Keratinocyte (primary cell): Measurements from ENCODE around the gene OR10R2. TPM values are rescaled to one million over a fixed set of nuclear protein-coding genes. Genes with fewer than 3 reads are reported as not detected.

ENCODE experiments used
- DNase-seq: peaks from one replicate; pipeline ENCODE4 v3.0.0-alpha.2; 2011; ENCODE audit warnings: low read depth, missing footprints, low spot score
- FAIRE-seq: peaks from 2 replicates; lab custom pipeline; 2011; peaks lifted over from hg19 to GRCh38; lab: Jason Lieb, UNC
- H2AFZ ChIP-seq: 2 replicates; pipeline ENCODE4 v1.6.0; 2012; ENCODE audit warnings: low read length, control low read depth, inconsistent platforms; ENCODE audit not compliant: control insufficient read depth
- H3K27ac ChIP-seq: 2 replicates; pipeline ENCODE4 v1.5.1; 2011; ENCODE audit warnings: low read length; ENCODE audit not compliant: control insufficient read depth, insufficient read depth
- H3K27me3 ChIP-seq: 3 replicates; pipeline ENCODE4 v1.6.0; 2011; ENCODE audit warnings: low read length; ENCODE audit not compliant: control insufficient read depth, insufficient read depth; ENCODE audit errors: extremely low read depth
- H3K36me3 ChIP-seq, 2 experiments: 2 replicates in 1 of 2; 3 replicates in 1 of 2; pipeline ENCODE4 v1.5.1; 2011; ENCODE audit warnings: low read length in 2 of 2, mild to moderate bottlenecking in 1 of 2; ENCODE audit not compliant: control insufficient read depth in 2 of 2, insufficient read depth in 2 of 2; ENCODE audit errors: extremely low read depth in 1 of 2
- H3K4me1 ChIP-seq: 3 replicates; pipeline ENCODE4 v1.5.1; 2011; ENCODE audit warnings: low read length; ENCODE audit not compliant: control insufficient read depth, insufficient read depth; ENCODE audit errors: extremely low read depth
- H3K4me2 ChIP-seq: 3 replicates; pipeline ENCODE4 v1.6.0; 2011; ENCODE audit warnings: low read depth, low read length; ENCODE audit not compliant: control insufficient read depth, insufficient read depth; ENCODE audit errors: extremely low read depth
- H3K4me3 ChIP-seq, 3 experiments: fragments of 200-600 bp in 1 of 3; sonication (generic) in 1 of 3; 2 replicates in 2 of 3; 3 replicates in 1 of 3; pipeline ENCODE4 v1.5.1; 2011 to 2016; ENCODE audit warnings: low read length in 3 of 3, mild to moderate bottlenecking in 3 of 3, control low read depth in 2 of 3, inconsistent platforms in 1 of 3, low read depth in 1 of 3, mixed read lengths in 1 of 3, mixed run types in 1 of 3, moderate library complexity in 1 of 3; ENCODE audit not compliant: control insufficient read depth in 2 of 3, insufficient read depth in 2 of 3; ENCODE audit errors: extremely low read depth in 1 of 3
- H3K79me2 ChIP-seq: 2 replicates; pipeline ENCODE4 v1.6.0; 2012; ENCODE audit warnings: low read length; ENCODE audit not compliant: control insufficient read depth, insufficient read depth
- H3K9ac ChIP-seq: 3 replicates; pipeline ENCODE4 v1.6.0; 2011; ENCODE audit warnings: low read length; ENCODE audit not compliant: control insufficient read depth, insufficient read depth; ENCODE audit errors: extremely low read depth
- H3K9me1 ChIP-seq: 3 replicates; pipeline ENCODE4 v1.6.0; 2011; ENCODE audit warnings: low read length; ENCODE audit not compliant: control insufficient read depth, insufficient read depth; ENCODE audit errors: extremely low read depth
- H3K9me3 ChIP-seq: 2 replicates; pipeline ENCODE4 v1.5.1; 2012; ENCODE audit warnings: low read depth, low read length; ENCODE audit not compliant: control insufficient read depth
- H4K20me1 ChIP-seq: 3 replicates; pipeline ENCODE4 v1.6.0; 2011; ENCODE audit warnings: low read length; ENCODE audit not compliant: control insufficient read depth, insufficient read depth; ENCODE audit errors: extremely low read depth
- EZH2 ChIP-seq: IDR thresholded peaks from one replicate; pipeline ENCODE4 v1.6.1; 2012; ENCODE audit warnings: inconsistent platforms, mild to moderate bottlenecking, low read length, moderate library complexity
- dilution Hi-C: fragments of 300-500 bp; cut with MboI; formaldehyde crosslinking; loops from one replicate; pipeline ENCODE4 v1.7.0; 2020; ENCODE audit warnings: low sequenced_read_pairs; ENCODE audit not compliant: extremely low pct_ligation_motif_present
- polyA plus RNA-seq, 5 experiments: library from polyadenylated mRNA; depleted of rRNA in 3 of 5; stranded (reverse) in 3 of 5; stranded (forward) in 1 of 5; unstranded in 1 of 5; fragments of >200 nt; gene quantifications; 1 replicate in 1 of 5; 2 replicates in 3 of 5; 3 replicates in 1 of 5; pipeline versions ENCODE4 v1.2.1 to v1.2.3, GENCODE V29; 2011 to 2012; ENCODE audit warnings: missing spikeins in 2 of 5, low read depth in 1 of 5, low replicate concordance in 1 of 5
- TF ChIP-seq, protein P1 (sequence below), 3 experiments: IDR thresholded peaks in 1 of 3; conservative IDR thresholded peaks in 1 of 3; optimal IDR thresholded peaks in 1 of 3; 2 replicates in 2 of 3; 3 replicates in 1 of 3; pipeline versions ENCODE3 to v1.5.1; 2011; ENCODE audit warnings: low read length in 3 of 3, mild to moderate bottlenecking in 3 of 3, moderate library complexity in 2 of 3, control low read depth in 1 of 3, inconsistent platforms in 1 of 3; ENCODE audit not compliant: insufficient read depth in 2 of 3; ENCODE audit errors: extremely low read depth in 1 of 3

OR10R2 gene
- polyA plus RNA-seq, 1 donor (not counting 4 experiments of a cell fraction or from before 2014, with no cell fraction given): not detected

DNA sequence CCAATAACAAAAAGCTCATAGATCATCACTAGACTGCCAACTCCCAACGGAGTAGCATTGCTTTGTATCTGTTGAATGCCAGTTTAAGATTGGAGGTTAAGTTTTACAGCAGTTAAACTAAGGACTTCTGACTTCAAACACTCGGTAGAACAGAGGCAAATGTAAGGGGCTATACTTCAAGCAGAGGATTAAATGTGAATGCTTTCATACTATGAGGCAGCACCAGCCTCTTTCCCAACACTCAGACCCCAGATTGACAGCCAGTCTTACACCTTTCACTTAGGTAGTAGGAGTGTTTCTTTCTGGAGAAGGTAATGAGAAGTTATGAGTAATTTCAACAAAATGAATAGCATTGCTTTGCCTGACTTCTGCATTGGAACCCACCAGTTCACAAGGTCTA, 22.8 kb downstream of the OR10R2 start:
- Histone ChIP-seq H4K20me1 (no peaks in the 10 kb centered on the region), H3K4me2 (no peak overlapping the region), H3K9me1 (no peaks in the 10 kb centered on the region), H3K9ac (no peak overlapping the region), H3K4me3 (no peak overlapping the region), H3K79me2 (no peaks in the 10 kb centered on the region), H3K27me3 (no peaks in the 10 kb centered on the region), H2AFZ (no peak overlapping the region), H3K27ac (no peak overlapping the region), H3K4me1 (no peaks in the 10 kb centered on the region), H3K9me3 (no peaks in the 10 kb centered on the region), H3K36me3 (no peaks in the 10 kb centered on the region)
- DNase-seq: no peak
- dilution Hi-C loops: no loop called here
- TF ChIP-seq, protein P1, sequence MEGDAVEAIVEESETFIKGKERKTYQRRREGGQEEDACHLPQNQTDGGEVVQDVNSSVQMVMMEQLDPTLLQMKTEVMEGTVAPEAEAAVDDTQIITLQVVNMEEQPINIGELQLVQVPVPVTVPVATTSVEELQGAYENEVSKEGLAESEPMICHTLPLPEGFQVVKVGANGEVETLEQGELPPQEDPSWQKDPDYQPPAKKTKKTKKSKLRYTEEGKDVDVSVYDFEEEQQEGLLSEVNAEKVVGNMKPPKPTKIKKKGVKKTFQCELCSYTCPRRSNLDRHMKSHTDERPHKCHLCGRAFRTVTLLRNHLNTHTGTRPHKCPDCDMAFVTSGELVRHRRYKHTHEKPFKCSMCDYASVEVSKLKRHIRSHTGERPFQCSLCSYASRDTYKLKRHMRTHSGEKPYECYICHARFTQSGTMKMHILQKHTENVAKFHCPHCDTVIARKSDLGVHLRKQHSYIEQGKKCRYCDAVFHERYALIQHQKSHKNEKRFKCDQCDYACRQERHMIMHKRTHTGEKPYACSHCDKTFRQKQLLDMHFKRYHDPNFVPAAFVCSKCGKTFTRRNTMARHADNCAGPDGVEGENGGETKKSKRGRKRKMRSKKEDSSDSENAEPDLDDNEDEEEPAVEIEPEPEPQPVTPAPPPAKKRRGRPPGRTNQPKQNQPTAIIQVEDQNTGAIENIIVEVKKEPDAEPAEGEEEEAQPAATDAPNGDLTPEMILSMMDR (optimal IDR thresholded peaks at IDR 0.05 in 1 of 3, IDR thresholded peaks at IDR 0.05 in 1 of 3, conservative IDR thresholded peaks at IDR 0.05 in 1 of 3; ENCODE audit: extremely low read depth in 1 of 3, insufficient read depth in 2 of 3, low read length in 3 of 3): no peak
- TF ChIP-seq EZH2: no peak
- no peak for FAIRE-seq

DNA sequence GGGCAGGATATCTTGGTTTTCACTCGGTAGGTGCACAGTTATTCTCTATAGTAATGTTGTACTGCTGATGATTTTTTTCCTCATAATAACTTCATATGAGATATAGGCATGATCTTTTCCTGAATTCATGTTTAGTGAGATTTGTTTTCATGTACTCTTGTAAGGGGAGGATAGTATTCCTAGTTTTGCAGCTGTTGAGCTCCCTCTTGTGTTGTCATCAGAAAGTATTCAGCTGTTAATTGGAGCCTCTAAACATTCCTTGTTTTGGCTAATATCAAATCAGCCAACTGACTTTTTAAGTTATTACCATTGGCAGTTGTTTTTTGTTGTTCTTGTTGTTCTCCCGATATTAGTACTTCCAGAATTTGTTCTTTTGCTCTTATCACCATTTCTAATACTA, 24.4 kb downstream of the OR10R2 start:
- no peaks in the 10 kb centered on the region for H3K4me1 ChIP-seq
- no peaks in the 10 kb centered on the region for H3K27me3 ChIP-seq
- TF ChIP-seq, protein P1 (optimal IDR thresholded peaks at IDR 0.05 in 1 of 3, IDR thresholded peaks at IDR 0.05 in 1 of 3, conservative IDR thresholded peaks at IDR 0.05 in 1 of 3; ENCODE audit: extremely low read depth in 1 of 3, insufficient read depth in 2 of 3, low read length in 3 of 3): peak in 2 of 3 experiments; percentile 8 to 41
- TF ChIP-seq EZH2: no peak
- no peak overlapping the region for H3K4me3 ChIP-seq
- no peaks in the 10 kb centered on the region for H3K36me3 ChIP-seq
- H2AFZ ChIP-seq: no peak overlapping the region
- H4K20me1 ChIP-seq: no peaks in the 10 kb centered on the region
- dilution Hi-C loops: no loop called here
- H3K79me2 ChIP-seq: no peaks in the 10 kb centered on the region
- no peaks in the 10 kb centered on the region for H3K9me1 ChIP-seq
- no peaks in the 10 kb centered on the region for H3K9me3 ChIP-seq
- DNase-seq (no peak), FAIRE-seq (no peak)
- no peak overlapping the region for H3K27ac ChIP-seq
- no peak overlapping the region for H3K9ac ChIP-seq
- H3K4me2 ChIP-seq: no peak overlapping the region
